ENCODE data around the gene DNAJB8.
A peak's percentile ranks its signal among the peaks of the same experiment; 100 is the strongest.

The DNAJB8 gene

GRCh38 chr3:128466840-128467541 is at the start of gene DNAJB8:
TSS of gene DNAJB8 (minus strand) at chr3:128466890. CDS start at chr3:128463245, 3,645 bp downstream.
- no peak for DNase-seq

- no peak for DNase-seq
Measured at GRCh38 chr3:128515967-128516366, 49.3 kb upstream of the DNAJB8 start.

GRCh38 chr3:128508852-128509251 is 42.2 kb upstream of the DNAJB8 start:
- no peak for DNase-seq

GRCh38 chr3:128506754-128507153 is 40.1 kb upstream of the DNAJB8 start:
- no peak for DNase-seq

- DNase-seq = no peak
Measured at GRCh38 chr3:128505771-128506170, 39.1 kb upstream of the DNAJB8 start.

GRCh38 chr3:128504963-128505730 is 38.5 kb upstream of the DNAJB8 start:
- no peak for DNase-seq

GRCh38 chr3:128504533-128504915 is 37.8 kb upstream of the DNAJB8 start:
- no peak for DNase-seq

- DNase-seq = no peak
Measured at GRCh38 chr3:128503751-128504532, 37.3 kb upstream of the DNAJB8 start.

GRCh38 chr3:128503164-128503651 is 36.5 kb upstream of the DNAJB8 start:
- DNase-seq = no peak

- no peak for DNase-seq
Measured at GRCh38 chr3:128502712-128503111, 36.0 kb upstream of the DNAJB8 start.

GRCh38 chr3:128501431-128501830 is 34.7 kb upstream of the DNAJB8 start:
- DNase-seq = no peak

GRCh38 chr3:128500556-128500955 is 33.9 kb upstream of the DNAJB8 start:
- DNase-seq = no peak

- no peak for DNase-seq
Measured at GRCh38 chr3:128499724-128500275, 33.1 kb upstream of the DNAJB8 start.

GRCh38 chr3:128498901-128499530 is 32.3 kb upstream of the DNAJB8 start:
- no peak for DNase-seq

- DNase-seq = no peak
Measured at GRCh38 chr3:128498127-128498626, 31.5 kb upstream of the DNAJB8 start.

- peak; percentile 81 for DNase-seq
Measured at GRCh38 chr3:128497305-128498126, 30.8 kb upstream of the DNAJB8 start.

GRCh38 chr3:128496602-128497304 is 30.1 kb upstream of the DNAJB8 start:
- no peak for DNase-seq

- no peak for DNase-seq
Measured at GRCh38 chr3:128496019-128496601, 29.4 kb upstream of the DNAJB8 start.

- no peak for DNase-seq
Measured at GRCh38 chr3:128495435-128495970, 28.8 kb upstream of the DNAJB8 start.

- no peak for DNase-seq
Measured at GRCh38 chr3:128494367-128494650, 27.6 kb upstream of the DNAJB8 start.

Data from NCI-H1436 (cell line).